Hematopoietic multipotent progenitor cell treated with erythropoietin and hydrocortisone succinate and interleukin-3 and kit ligand, for 17 days (in vitro differentiated cells): ENCODE data around the gene ATXN1.

ENCODE experiments used
- DNase-seq: peaks from one replicate; pipeline ENCODE4 v3.0.0-alpha.2; 2015; ENCODE audit warnings: low spot score

Gene ATXN1

GRCh38 chr6:16359563-16359962 lies 401.7 kb downstream of the ATXN1 start:
- no peak for DNase-seq

GRCh38 chr6:16358531-16359138 lies 402.6 kb downstream of the ATXN1 start:
- no peak for DNase-seq

GRCh38 chr6:16355699-16356446 lies 405.4 kb downstream of the ATXN1 start:
- no peak for DNase-seq

- DNase-seq, result no peak
Measured at GRCh38 chr6:16355238-16355637, 406.0 kb downstream of the ATXN1 start.

GRCh38 chr6:16354692-16355091 lies 406.6 kb downstream of the ATXN1 start:
- no peak for DNase-seq

- no peak for DNase-seq
Measured at GRCh38 chr6:16352821-16353438, 408.3 kb downstream of the ATXN1 start.

GRCh38 chr6:16352258-16352635 lies 409.0 kb downstream of the ATXN1 start:
- no peak for DNase-seq

- no peak for DNase-seq
Measured at GRCh38 chr6:16349544-16349943, 411.7 kb downstream of the ATXN1 start.

GRCh38 chr6:16346831-16347230 lies 414.4 kb downstream of the ATXN1 start:
- no peak for DNase-seq

GRCh38 chr6:16345449-16346330 lies 415.6 kb downstream of the ATXN1 start:
- DNase-seq, result no peak

GRCh38 chr6:16344756-16345155 lies 416.5 kb downstream of the ATXN1 start:
- DNase-seq, result no peak

GRCh38 chr6:16343593-16343992 lies 417.7 kb downstream of the ATXN1 start:
- no peak for DNase-seq

- no peak for DNase-seq
Measured at GRCh38 chr6:16339265-16339587, 422.0 kb downstream of the ATXN1 start.

GRCh38 chr6:16338577-16339264 lies 422.5 kb downstream of the ATXN1 start:
- no peak for DNase-seq

- DNase-seq, result no peak
Measured at GRCh38 chr6:16337295-16337975, 423.8 kb downstream of the ATXN1 start.

- DNase-seq, result no peak
Measured at GRCh38 chr6:16336911-16337294, 424.4 kb downstream of the ATXN1 start.

GRCh38 chr6:16336056-16336818 lies 425.0 kb downstream of the ATXN1 start:
- no peak for DNase-seq

- DNase-seq, result no peak
Measured at GRCh38 chr6:16335176-16335575, 426.1 kb downstream of the ATXN1 start.

- no peak for DNase-seq
Measured at GRCh38 chr6:16334671-16335070, 426.6 kb downstream of the ATXN1 start.

- DNase-seq, result peak; percentile 44
Measured at GRCh38 chr6:16333580-16333979, 427.7 kb downstream of the ATXN1 start.

- DNase-seq, result peak; percentile 90
Measured at GRCh38 chr6:16332175-16332542, 429.1 kb downstream of the ATXN1 start.
